Measurements from ENCODE around the gene CRIP1. TPM values are rescaled to one million over a fixed set of nuclear protein-coding genes. Genes with fewer than 3 reads are reported as not detected.

CRIP1 gene
- total RNA-seq, 2 experiments from 2014 or later: 445 to 453 TPM

GRCh38 chr14:105500726-105501101, 14.0 kb downstream of the CRIP1 start:
- H3K4me3 Mint-ChIP-seq: no peak overlapping the region
- H3K36me3 Mint-ChIP-seq: no peaks in the 10 kb centered on the region
- H3K9me3 Mint-ChIP-seq: no peaks in the 10 kb centered on the region
- no peak overlapping the region for H3K27ac Mint-ChIP-seq
- DNase-seq (peak; percentile 23), ATAC-seq (ENCODE audit: low read depth) (no peak)
- POLR2A ChIA-PET: interaction anchor here (2.0 kb wide), 1 partner anchor 9 kb away, joined by 7 read pairs; the partner anchor contains the start of gene TEDC1
- no peaks in the 10 kb centered on the region for H3K4me1 Mint-ChIP-seq
- peaks cover 2% of the 10 kb centered on the region for H3K27me3 Mint-ChIP-seq

DNA sequence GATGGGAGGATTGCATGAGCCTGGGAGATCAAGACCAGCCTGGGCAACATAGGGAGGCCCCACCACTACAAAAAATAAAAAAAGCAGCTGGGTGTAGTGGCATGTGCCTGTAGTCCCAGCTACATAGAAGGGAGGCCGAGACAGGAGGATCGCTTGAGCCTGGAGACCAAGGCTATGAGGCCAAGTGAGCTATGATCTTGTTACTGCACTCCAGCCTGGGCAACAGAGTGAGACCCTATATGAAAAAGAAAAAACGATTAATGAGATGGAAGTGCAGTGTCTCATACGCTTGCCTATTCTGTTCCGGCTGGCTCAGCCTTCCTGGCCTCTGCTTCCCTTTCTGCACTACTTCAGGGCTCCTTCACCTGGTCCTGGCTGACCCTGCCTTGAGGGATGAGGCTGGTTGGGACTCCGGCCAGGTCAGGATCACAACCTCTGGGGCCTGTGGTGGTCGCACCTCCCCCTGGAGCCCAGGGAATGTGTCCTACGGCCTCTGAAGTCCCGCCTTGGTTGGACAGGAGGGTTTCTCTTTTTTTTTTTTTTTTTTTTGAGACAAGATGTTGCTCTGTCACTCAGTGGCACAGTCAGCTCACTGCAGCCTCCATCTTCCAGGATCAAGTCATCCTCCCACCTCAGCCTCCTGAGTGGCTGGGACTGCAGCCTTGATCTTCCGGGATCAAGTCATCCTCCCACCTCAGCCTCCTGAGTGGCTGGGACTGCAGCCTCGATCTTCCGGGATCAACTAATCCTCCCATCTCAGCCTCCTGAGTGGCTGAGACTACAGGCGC, 15.0 kb downstream of the CRIP1 start:
- Mint-ChIP-seq H3K27me3 (peaks cover 2% of the 10 kb centered on the region), H3K27ac (no peak overlapping the region), H3K4me3 (no peak overlapping the region), H3K9me3 (no peaks in the 10 kb centered on the region), H3K4me1 (no peaks in the 10 kb centered on the region), H3K36me3 (no peaks in the 10 kb centered on the region)
- POLR2A ChIA-PET: interaction anchor here (2.0 kb wide), 1 partner anchor 10 kb away, joined by 7 read pairs; the partner anchor contains the start of gene TEDC1
- ATAC-seq (ENCODE audit: low read depth) (no peak), DNase-seq (peak; percentile 17)

- POLR2A ChIA-PET: no interaction called here
- DNase-seq (peak; percentile 20), ATAC-seq (ENCODE audit: low read depth) (no peak)
- Mint-ChIP-seq H3K4me3 (no peak overlapping the region), H3K27me3 (peaks cover 4% of the 10 kb centered on the region), H3K4me1 (peaks cover 2% of the 10 kb centered on the region), H3K36me3 (no peaks in the 10 kb centered on the region), H3K9me3 (no peaks in the 10 kb centered on the region), H3K27ac (no peak overlapping the region)
These were observed 16.0 kb downstream of the CRIP1 start for GRCh38 chr14:105502446-105503295.

- POLR2A ChIA-PET: no interaction called here
- DNase-seq: peak; percentile 18
- ATAC-seq (ENCODE audit: low read depth): no peak
- Mint-ChIP-seq H3K27me3 (peaks cover 8% of the 10 kb centered on the region), H3K36me3 (no peaks in the 10 kb centered on the region), H3K4me1 (peaks cover 6% of the 10 kb centered on the region), H3K27ac (no peak overlapping the region), H3K4me3 (no peak overlapping the region), H3K9me3 (no peaks in the 10 kb centered on the region)
These were observed 16.6 kb downstream of the CRIP1 start for GRCh38 chr14:105503296-105503640.

DNA sequence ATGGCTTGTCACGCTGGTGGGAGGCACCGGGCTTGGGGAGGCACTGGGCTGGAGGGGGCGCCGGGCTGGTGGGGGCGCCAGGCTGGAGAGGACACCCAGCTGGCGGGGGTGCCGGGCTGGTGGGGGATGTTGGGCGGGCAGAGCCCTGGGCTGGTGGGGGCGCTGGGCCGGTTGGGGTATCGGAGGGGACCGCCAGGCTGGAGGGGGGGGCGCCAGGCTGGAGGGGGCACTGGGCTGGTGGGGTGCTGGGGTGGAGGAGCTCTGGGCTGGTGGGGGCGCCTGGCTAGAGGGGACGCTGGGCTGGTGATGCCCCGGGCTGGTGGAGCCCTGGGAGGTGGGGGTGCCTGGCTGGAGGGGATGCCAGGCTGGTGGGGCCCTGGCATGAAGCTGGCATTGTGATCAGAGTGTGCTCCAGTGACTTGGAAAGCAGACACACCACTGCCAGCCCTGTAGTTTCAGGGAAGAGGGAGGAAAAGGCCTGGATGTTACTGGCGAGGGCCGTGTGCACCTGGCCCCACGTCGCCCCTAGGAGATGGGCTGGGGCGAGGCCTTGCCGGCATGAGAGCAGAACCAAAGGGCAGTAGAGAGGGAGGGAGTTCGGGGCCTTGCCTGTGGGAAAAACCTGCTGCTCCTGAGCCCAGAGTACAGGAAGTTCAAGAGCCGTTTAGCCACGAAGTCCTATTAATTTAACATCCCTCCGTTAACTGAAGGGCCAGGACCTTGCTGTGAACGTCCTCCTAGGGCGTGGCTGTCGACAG, 17.4 kb downstream of the CRIP1 start:
- Mint-ChIP-seq H3K4me3 (no peak overlapping the region), H3K36me3 (no peaks in the 10 kb centered on the region), H3K4me1 (peaks cover 6% of the 10 kb centered on the region), H3K27me3 (peaks cover 12% of the 10 kb centered on the region), H3K27ac (no peak overlapping the region), H3K9me3 (no peaks in the 10 kb centered on the region)
- POLR2A ChIA-PET: no interaction called here
- peak; percentile 25 for DNase-seq
- ATAC-seq (ENCODE audit: low read depth): no peak

GRCh38 chr14:105505101-105505500, 18.4 kb downstream of the CRIP1 start:
- POLR2A ChIA-PET: no interaction called here
- Mint-ChIP-seq H3K9me3 (no peaks in the 10 kb centered on the region), H3K36me3 (no peaks in the 10 kb centered on the region), H3K4me3 (no peak overlapping the region), H3K4me1 (peaks cover 6% of the 10 kb centered on the region), H3K27ac (no peak overlapping the region), H3K27me3 (peaks cover 12% of the 10 kb centered on the region)
- ATAC-seq (ENCODE audit: low read depth): no peak
- DNase-seq: peak; percentile 16

DNA sequence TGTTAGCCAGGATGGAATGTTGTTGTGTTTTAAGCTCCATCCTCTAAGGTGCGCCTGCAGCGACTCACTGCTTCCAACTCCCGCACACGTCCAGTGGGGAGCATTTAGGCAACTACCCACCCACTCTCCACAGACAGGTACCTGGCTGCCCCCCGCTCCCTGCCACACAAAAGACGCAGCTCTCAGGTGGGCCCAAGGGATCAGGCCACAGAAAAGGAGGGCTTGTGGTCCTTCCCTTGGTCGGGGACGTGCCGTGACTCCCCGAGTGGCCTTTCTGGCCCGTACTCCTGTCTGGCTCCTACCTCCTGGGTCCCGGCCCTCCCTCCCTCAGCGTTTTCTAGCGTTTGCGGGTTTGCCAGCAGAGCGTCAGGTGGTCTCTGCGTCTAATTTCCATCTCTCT, 20.6 kb downstream of the CRIP1 start:
- Mint-ChIP-seq H3K4me1 (peaks cover 6% of the 10 kb centered on the region), H3K27ac (no peak overlapping the region), H3K36me3 (no peaks in the 10 kb centered on the region), H3K27me3 (peaks cover 21% of the 10 kb centered on the region), H3K4me3 (no peak overlapping the region), H3K9me3 (no peaks in the 10 kb centered on the region)
- ATAC-seq (ENCODE audit: low read depth) (no peak), DNase-seq (peak; percentile 15)
- POLR2A ChIA-PET: no interaction called here

GRCh38 chr14:105508069-105508468, 21.4 kb downstream of the CRIP1 start:
- Mint-ChIP-seq H3K27ac (no peak overlapping the region), H3K4me1 (peaks cover 6% of the 10 kb centered on the region), H3K27me3 (peaks cover 24% of the 10 kb centered on the region), H3K36me3 (no peaks in the 10 kb centered on the region), H3K4me3 (no peak overlapping the region), H3K9me3 (no peaks in the 10 kb centered on the region)
- DNase-seq (peak; percentile 10), ATAC-seq (ENCODE audit: low read depth) (no peak)
- POLR2A ChIA-PET: no interaction called here

- peak; percentile 4 for DNase-seq
- Mint-ChIP-seq H3K36me3 (no peaks in the 10 kb centered on the region), H3K4me1 (peaks cover 6% of the 10 kb centered on the region), H3K9me3 (no peaks in the 10 kb centered on the region), H3K27ac (no peak overlapping the region), H3K27me3 (peaks cover 23% of the 10 kb centered on the region), H3K4me3 (no peak overlapping the region)
- POLR2A ChIA-PET: no interaction called here
- ATAC-seq (ENCODE audit: low read depth): no peak
These were observed 21.9 kb downstream of the CRIP1 start for GRCh38 chr14:105508601-105509000.

- Mint-ChIP-seq H3K4me3 (no peak overlapping the region), H3K36me3 (no peaks in the 10 kb centered on the region), H3K27me3 (peaks cover 42% of the 10 kb centered on the region), H3K9me3 (no peaks in the 10 kb centered on the region), H3K4me1 (no peaks in the 10 kb centered on the region), H3K27ac (no peak overlapping the region)
- DNase-seq (no peak), ATAC-seq (ENCODE audit: low read depth) (no peak)
- POLR2A ChIA-PET: no interaction called here
These were observed 30.4 kb downstream of the CRIP1 start for GRCh38 chr14:105517096-105517495.

- Mint-ChIP-seq H3K36me3 (no peaks in the 10 kb centered on the region), H3K27me3 (peaks cover 50% of the 10 kb centered on the region), H3K4me1 (peaks cover 3% of the 10 kb centered on the region), H3K27ac (no peak overlapping the region), H3K4me3 (no peak overlapping the region), H3K9me3 (no peaks in the 10 kb centered on the region)
- POLR2A ChIA-PET: no interaction called here
- ATAC-seq (ENCODE audit: low read depth): no peak
- peak; percentile 2 for DNase-seq
These were observed 33.4 kb downstream of the CRIP1 start for GRCh38 chr14:105519946-105520698.

DNA sequence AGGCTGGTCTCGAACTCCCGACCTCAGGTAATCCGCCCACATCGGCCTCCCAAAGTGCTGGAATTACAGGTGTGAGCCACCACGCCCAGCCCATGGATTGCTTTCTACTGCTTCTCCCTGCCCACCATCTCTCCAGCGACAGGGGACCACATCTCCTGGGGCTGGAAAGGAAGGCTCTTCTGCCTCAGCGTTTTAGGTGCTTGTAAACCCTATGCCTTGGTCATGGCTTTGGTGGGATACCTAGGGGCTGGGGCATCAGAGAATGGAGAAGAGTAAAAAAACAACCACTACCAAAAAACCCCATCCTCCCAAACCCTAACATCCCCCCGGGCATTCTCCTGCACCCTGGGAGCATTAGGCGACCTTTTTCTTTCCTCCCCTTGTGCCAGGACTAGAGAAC, 38.6 kb downstream of the CRIP1 start:
- ATAC-seq (ENCODE audit: low read depth): no peak
- peaks cover 34% of the 10 kb centered on the region for H3K27me3 Mint-ChIP-seq
- POLR2A ChIA-PET: no interaction called here
- no peak for DNase-seq
- no peaks in the 10 kb centered on the region for H3K36me3 Mint-ChIP-seq
- H3K27ac Mint-ChIP-seq: no peak overlapping the region
- no peaks in the 10 kb centered on the region for H3K9me3 Mint-ChIP-seq
- H3K4me3 Mint-ChIP-seq: peak overlapping the region; percentile 44
- H3K4me1 Mint-ChIP-seq: peaks cover 12% of the 10 kb centered on the region

Measured in activated naive CD8-positive, alpha-beta T cell treated with anti-CD3 and anti-CD28 coated beads, Interleukin-2, amount 10 ng/mL, durations not matched to agents 7 days and 5 days (primary cell).